Nephron (organoid): Measurements from ENCODE around the gene GJC2.

ENCODE experiments used
- H3K27ac Mint-ChIP-seq, 3 experiments: 2 replicates each; pipeline ENCODE4 v1.8.0; 2020; ENCODE audit warnings: mixed read lengths in 3 of 3, mild to moderate bottlenecking in 2 of 3, moderate library complexity in 1 of 3
- H3K27me3 Mint-ChIP-seq: 2 replicates; pipeline ENCODE4 v1.8.0; 2021; ENCODE audit warnings: low read depth, mild to moderate bottlenecking, moderate library complexity, mixed read lengths
- H3K36me3 Mint-ChIP-seq: 2 replicates; pipeline ENCODE4 v1.8.0; 2020; ENCODE audit warnings: low read depth, mixed read lengths
- H3K4me1 Mint-ChIP-seq: 2 replicates; pipeline ENCODE4 v1.8.0; 2020; ENCODE audit warnings: mixed read lengths
- H3K4me3 Mint-ChIP-seq, 3 experiments: 2 replicates each; pipeline ENCODE4 v1.8.0; 2020; ENCODE audit warnings: mild to moderate bottlenecking in 3 of 3, mixed read lengths in 3 of 3, moderate library complexity in 2 of 3
- H3K9me3 Mint-ChIP-seq: 2 replicates; pipeline ENCODE4 v1.8.0; 2020; ENCODE audit warnings: mixed read lengths
- CTCF ChIP-seq, 3 experiments: fragments of 200-600 bp; sonication (generic); IDR thresholded peaks; one replicate each; pipeline ENCODE4 v1.5.0; 2021; ENCODE audit warnings: antibody characterized with exemption in 3 of 3; ENCODE audit not compliant: unreplicated experiment in 3 of 3

Gene GJC2

GRCh38 chr1:228112167-228112566 is 37.6 kb upstream of the GJC2 start:
- H3K27ac Mint-ChIP-seq: no peak overlapping the region
- no peaks in the 10 kb centered on the region for H3K36me3 Mint-ChIP-seq
- TF ChIP-seq CTCF (IDR thresholded peaks at IDR 0.05; ENCODE audit: unreplicated experiment in 3 of 3): no peak
- peaks cover 4% of the 10 kb centered on the region for H3K27me3 Mint-ChIP-seq
- H3K4me1 Mint-ChIP-seq: peaks cover 13% of the 10 kb centered on the region
- H3K9me3 Mint-ChIP-seq: no peaks in the 10 kb centered on the region
- no peak overlapping the region for H3K4me3 Mint-ChIP-seq

- TF ChIP-seq CTCF (IDR thresholded peaks at IDR 0.05; ENCODE audit: unreplicated experiment in 3 of 3): no peak
- Mint-ChIP-seq H3K9me3 (peaks cover 3% of the 10 kb centered on the region), H3K4me3 (no peak overlapping the region), H3K27ac (no peak overlapping the region), H3K36me3 (peaks cover 3% of the 10 kb centered on the region), H3K4me1 (peaks cover 13% of the 10 kb centered on the region), H3K27me3 (peaks cover 4% of the 10 kb centered on the region)
Measured at GRCh38 chr1:228112617-228113016, 37.1 kb upstream of the GJC2 start.

GRCh38 chr1:228114827-228115226 is 34.9 kb upstream of the GJC2 start:
- Mint-ChIP-seq H3K4me1 (peaks cover 6% of the 10 kb centered on the region), H3K9me3 (peaks cover 9% of the 10 kb centered on the region), H3K27me3 (peaks cover 4% of the 10 kb centered on the region), H3K27ac (no peak overlapping the region), H3K4me3 (no peak overlapping the region), H3K36me3 (peaks cover 7% of the 10 kb centered on the region)
- TF ChIP-seq CTCF (IDR thresholded peaks at IDR 0.05; ENCODE audit: unreplicated experiment in 3 of 3): no peak

DNA sequence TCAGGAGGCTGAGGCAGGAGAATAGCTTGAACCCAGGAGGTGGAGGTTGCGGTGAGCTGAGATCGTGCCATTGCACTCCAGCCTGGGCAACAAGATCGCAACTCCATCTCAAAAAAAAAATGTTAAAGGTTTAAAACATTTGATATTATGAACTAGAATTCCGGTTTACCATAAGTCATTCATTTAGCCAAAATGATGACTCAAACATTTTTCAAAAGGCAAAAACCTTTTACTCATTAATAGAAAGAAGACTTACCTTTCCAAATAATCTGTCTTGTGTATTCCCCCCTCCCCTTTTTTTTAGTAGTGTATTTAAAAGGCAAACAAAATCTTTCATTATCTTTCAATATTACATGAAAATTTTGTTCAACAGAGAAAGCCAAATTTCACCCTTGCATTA is 32.4 kb upstream of the GJC2 start:
- Mint-ChIP-seq H3K9me3 (peaks cover 10% of the 10 kb centered on the region), H3K4me3 (no peak overlapping the region), H3K27ac (no peak overlapping the region), H3K4me1 (no peaks in the 10 kb centered on the region), H3K27me3 (peaks cover 4% of the 10 kb centered on the region), H3K36me3 (peaks cover 7% of the 10 kb centered on the region)
- no peak for TF ChIP-seq CTCF (IDR thresholded peaks at IDR 0.05; ENCODE audit: unreplicated experiment in 3 of 3)

DNA sequence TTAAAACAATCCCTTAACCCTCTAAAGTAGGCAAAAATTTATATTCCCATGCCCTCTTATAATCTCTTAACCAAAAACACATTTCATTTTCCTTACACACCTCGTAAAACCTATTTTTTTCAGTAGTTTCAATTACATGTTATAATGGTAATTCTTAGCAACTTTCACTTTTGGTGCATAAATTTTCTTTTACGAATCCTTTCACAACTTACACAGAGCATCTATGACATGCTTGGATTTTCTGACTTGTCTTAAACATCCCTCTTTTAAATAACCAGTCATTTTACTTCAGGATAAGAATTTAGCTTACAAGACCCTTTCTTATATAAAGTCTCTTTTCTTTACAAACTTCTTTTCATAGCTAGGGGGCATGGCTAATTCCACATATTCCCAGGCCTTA is 31.7 kb upstream of the GJC2 start:
- TF ChIP-seq CTCF (IDR thresholded peaks at IDR 0.05; ENCODE audit: unreplicated experiment in 3 of 3): no peak

DNA sequence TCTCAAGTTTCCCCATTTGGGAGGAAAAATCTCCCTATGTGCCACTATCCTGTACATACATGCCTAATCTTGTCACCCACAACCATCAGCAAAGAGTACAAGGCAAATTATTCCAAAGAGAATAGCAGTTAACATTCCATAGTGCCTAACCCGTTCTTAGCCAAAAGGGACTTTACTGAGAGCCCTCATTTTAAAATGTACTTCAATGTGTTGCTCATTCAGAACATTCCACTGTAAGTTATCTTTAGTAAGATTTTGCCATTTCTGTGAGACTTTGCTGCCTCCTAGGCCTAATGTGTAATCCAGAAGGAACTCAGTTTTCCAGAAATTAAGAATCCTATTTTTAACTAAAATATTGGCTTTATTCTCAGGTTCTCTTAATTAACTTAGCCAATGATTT is 29.4 kb upstream of the GJC2 start:
- TF ChIP-seq CTCF (IDR thresholded peaks at IDR 0.05; ENCODE audit: unreplicated experiment in 3 of 3): no peak
- H3K9me3 Mint-ChIP-seq: peaks cover 10% of the 10 kb centered on the region
- no peak overlapping the region for H3K27ac Mint-ChIP-seq
- no peaks in the 10 kb centered on the region for H3K4me1 Mint-ChIP-seq
- H3K36me3 Mint-ChIP-seq: peaks cover 7% of the 10 kb centered on the region
- no peak overlapping the region for H3K4me3 Mint-ChIP-seq
- H3K27me3 Mint-ChIP-seq: peaks cover 8% of the 10 kb centered on the region

More for the DNA sequence above, 31.7 kb upstream of the GJC2 start:
- no peak overlapping the region for H3K27ac Mint-ChIP-seq
- no peak overlapping the region for H3K4me3 Mint-ChIP-seq
- peaks cover 4% of the 10 kb centered on the region for H3K27me3 Mint-ChIP-seq
- H3K9me3 Mint-ChIP-seq: peaks cover 10% of the 10 kb centered on the region
- H3K4me1 Mint-ChIP-seq: no peaks in the 10 kb centered on the region
- H3K36me3 Mint-ChIP-seq: peaks cover 7% of the 10 kb centered on the region
